NCI-H510A (cell line): ENCODE results near the gene INPP4B.
"Not testable (repeated sequence)": the region's sequence is repeated elsewhere in the genome, so short reads cannot be mapped to it uniquely, and the experiment has no call there.

Experiments used
- DNase-seq: peaks from one replicate; lab custom pipeline; 2025; lab: John Stamatoyannopoulos, UW

Gene INPP4B

GRCh38 chr4:142683503-142683902 is 162.6 kb downstream of the INPP4B start:
- no peak for DNase-seq

- no peak for DNase-seq
Observed at GRCh38 chr4:142671516-142671915, 174.6 kb downstream of the INPP4B start.

- no peak for DNase-seq
Observed at GRCh38 chr4:142663828-142664227, 182.3 kb downstream of the INPP4B start.

GRCh38 chr4:142660728-142661127 is 185.4 kb downstream of the INPP4B start:
- DNase-seq = no peak

- DNase-seq = no peak
Observed at GRCh38 chr4:142656178-142656577, 189.9 kb downstream of the INPP4B start.

- no peak for DNase-seq
Observed at GRCh38 chr4:142648378-142648777, 197.7 kb downstream of the INPP4B start.

GRCh38 chr4:142645475-142646108 is 200.5 kb downstream of the INPP4B start:
- no peak for DNase-seq

GRCh38 chr4:142644628-142645027 is 201.5 kb downstream of the INPP4B start:
- DNase-seq = not testable (repeated sequence)

GRCh38 chr4:142637614-142638013 is 208.5 kb downstream of the INPP4B start:
- DNase-seq = no peak

- no peak for DNase-seq
Observed at GRCh38 chr4:142631836-142632235, 214.3 kb downstream of the INPP4B start.

GRCh38 chr4:142615324-142615665 is 230.8 kb downstream of the INPP4B start:
- DNase-seq = no peak

- no peak for DNase-seq
Observed at GRCh38 chr4:142614621-142615323, 231.3 kb downstream of the INPP4B start.

- DNase-seq = no peak
Observed at GRCh38 chr4:142607976-142608375, 238.1 kb downstream of the INPP4B start.

- DNase-seq = no peak
Observed at GRCh38 chr4:142600952-142601351, 245.1 kb downstream of the INPP4B start.

GRCh38 chr4:142598132-142598531 is 248.0 kb downstream of the INPP4B start:
- no peak for DNase-seq

GRCh38 chr4:142596595-142596994 is 249.5 kb downstream of the INPP4B start:
- no peak for DNase-seq

GRCh38 chr4:142596121-142596520 is 250.0 kb downstream of the INPP4B start:
- DNase-seq = no peak

GRCh38 chr4:142595222-142595871 is 250.8 kb downstream of the INPP4B start:
- DNase-seq = no peak

- DNase-seq = no peak
Observed at GRCh38 chr4:142585411-142585810, 260.7 kb downstream of the INPP4B start.

- no peak for DNase-seq
Observed at GRCh38 chr4:142583708-142584107, 262.4 kb downstream of the INPP4B start.

GRCh38 chr4:142582340-142582739 is 263.8 kb downstream of the INPP4B start:
- no peak for DNase-seq

- DNase-seq = no peak
Observed at GRCh38 chr4:142581881-142582280, 264.2 kb downstream of the INPP4B start.

GRCh38 chr4:142579443-142579842 is 266.7 kb downstream of the INPP4B start:
- no peak for DNase-seq
